K562 (cell line): ENCODE results near the gene CKAP2. TPM values are rescaled to one million over a fixed set of nuclear protein-coding genes. Genes with fewer than 3 reads are reported as not detected.

Experiments used
- EP400 ChIP-seq: fragments of 450-650 bp; IDR thresholded peaks from 2 replicates; pipeline ENCODE4 v1.6.1; 2017; ENCODE audit warnings: antibody characterized with exemption, mild to moderate bottlenecking, moderate library complexity
- GMEB1 ChIP-seq: fragments of 250-450 bp; sonication (Bioruptor Pico); IDR thresholded peaks from 2 replicates; pipeline ENCODE4 v1.4.0; 2020; ENCODE audit warnings: mild to moderate bottlenecking
- PHF8 ChIP-seq: fragments of 200-600 bp; sonication (generic); IDR thresholded peaks from 2 replicates; pipeline ENCODE4 v1.6.1; 2012; ENCODE audit warnings: mixed run types, mild to moderate bottlenecking, inconsistent platforms, low read length, moderate library complexity, borderline replicate concordance
- POLR2G ChIP-seq: fragments of 200-400 bp; formaldehyde crosslinking; IDR thresholded peaks from 2 replicates; pipeline ENCODE4 v1.6.1; 2017; ENCODE audit warnings: low read depth, mild to moderate bottlenecking, antibody characterized with exemption, low read length, moderate library complexity
- PTBP1 ChIP-seq: fragments of 200-400 bp; formaldehyde crosslinking; IDR thresholded peaks from 2 replicates; pipeline ENCODE4 v1.6.1; 2017; ENCODE audit warnings: low read depth, low read length
- STAG1 ChIP-seq: sonication (generic); formaldehyde crosslinking; IDR thresholded peaks from 2 replicates; pipeline ENCODE4 v1.5.0; 2020; ENCODE audit warnings: missing genetic modification reagents, borderline replicate concordance
- TBP ChIP-seq: optimal IDR thresholded peaks from 2 replicates; pipeline ENCODE3; 2011; ENCODE audit warnings: low read depth, low read length, improper control_type of control experiment
- TRIM24 ChIP-seq, 2 experiments: fragments of 450-650 bp; IDR thresholded peaks; 2 replicates each; pipeline ENCODE4 v1.6.1; 2016
- U2AF1 ChIP-seq: fragments of 200-400 bp; formaldehyde crosslinking; optimal IDR thresholded peaks from 2 replicates; pipeline ENCODE3; 2017; ENCODE audit warnings: mild to moderate bottlenecking, low read depth, low read length, moderate library complexity
- ZBTB9 ChIP-seq: fragments of 450-650 bp; formaldehyde crosslinking; IDR thresholded peaks from 2 replicates; pipeline ENCODE4 v1.4.0; 2020; ENCODE audit warnings: mild to moderate bottlenecking, moderate library complexity
- ZC3H4 ChIP-seq: sonication (generic); formaldehyde crosslinking; IDR thresholded peaks from 2 replicates; pipeline ENCODE4 v1.9.0; 2021; ENCODE audit warnings: missing genetic modification reagents, borderline replicate concordance
- ZFX ChIP-seq: sonication (generic); formaldehyde crosslinking; IDR thresholded peaks from 2 replicates; pipeline ENCODE4 v1.8.0; 2022; ENCODE audit warnings: mild to moderate bottlenecking, missing genetic modification reagents, moderate library complexity
- ZKSCAN1 ChIP-seq: fragments of 150-350 bp; IDR thresholded peaks from 2 replicates; pipeline ENCODE4 v1.6.1; 2016; ENCODE audit warnings: low read depth, low read length
- ZNF316 ChIP-seq: fragments of 450-650 bp; IDR thresholded peaks from 2 replicates; pipeline ENCODE4 v1.6.1; 2016
- polyA plus RNA-seq, 8 experiments: library from polyadenylated mRNA; depleted of rRNA in 4 of 8; stranded (reverse) in 5 of 8; unstranded in 3 of 8; fragments of >200 nt; fragmentation: Nextera tagmentation in 2 of 8; fragmentation: Illumina TruSeq in 1 of 8; extraction: Ambion mirVana in 2 of 8; extraction: Trizol in 1 of 8; gene quantifications; 2 replicates each; pipeline versions ENCODE4 v1.2.1 to v1.2.3, GENCODE V29; 2011 to 2014; ENCODE audit warnings: inconsistent platforms in 1 of 8, missing spikeins in 1 of 8
- total RNA-seq, 7 experiments: library from RNA; depleted of rRNA in 6 of 7; stranded (reverse); fragments of >200 nt in 6 of 7; fragmentation: Illumina TruSeq in 2 of 7; extraction: Trizol in 2 of 7; gene quantifications; 2 replicates each; pipeline versions ENCODE4 v1.2.1 to v1.2.3, GENCODE V29; 2011 to 2021; ENCODE audit warnings: low replicate concordance in 1 of 7
- TF ChIP-seq, protein P1 (sequence below): conservative IDR thresholded peaks from 2 replicates; pipeline ENCODE4 v1.6.1; 2011; ENCODE audit warnings: low read depth, mild to moderate bottlenecking, low read length; ENCODE audit not compliant: control insufficient read depth
- TF ChIP-seq, protein P2 (sequence below): sonication (generic); formaldehyde crosslinking; IDR thresholded peaks from 2 replicates; pipeline ENCODE4 v1.8.1; 2023; ENCODE audit warnings: mild to moderate bottlenecking, missing genetic modification reagents

Gene CKAP2
- total and polyA plus RNA-seq, 9 of the 15 experiments (the other 6 are each of a cell fraction or from before 2014, with no cell fraction given): 21.9 to 63.5 (median 34.8) TPM

- TF ChIP-seq, protein P1, sequence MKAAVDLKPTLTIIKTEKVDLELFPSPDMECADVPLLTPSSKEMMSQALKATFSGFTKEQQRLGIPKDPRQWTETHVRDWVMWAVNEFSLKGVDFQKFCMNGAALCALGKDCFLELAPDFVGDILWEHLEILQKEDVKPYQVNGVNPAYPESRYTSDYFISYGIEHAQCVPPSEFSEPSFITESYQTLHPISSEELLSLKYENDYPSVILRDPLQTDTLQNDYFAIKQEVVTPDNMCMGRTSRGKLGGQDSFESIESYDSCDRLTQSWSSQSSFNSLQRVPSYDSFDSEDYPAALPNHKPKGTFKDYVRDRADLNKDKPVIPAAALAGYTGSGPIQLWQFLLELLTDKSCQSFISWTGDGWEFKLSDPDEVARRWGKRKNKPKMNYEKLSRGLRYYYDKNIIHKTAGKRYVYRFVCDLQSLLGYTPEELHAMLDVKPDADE: peak; percentile 56; the same call in 1 of the 2 replicates
- peak; percentile 95 for TF ChIP-seq POLR2G
- peak; percentile 74 for TF ChIP-seq GMEB1 (CRISPR knock-in tag)
- TF ChIP-seq, protein P2, sequence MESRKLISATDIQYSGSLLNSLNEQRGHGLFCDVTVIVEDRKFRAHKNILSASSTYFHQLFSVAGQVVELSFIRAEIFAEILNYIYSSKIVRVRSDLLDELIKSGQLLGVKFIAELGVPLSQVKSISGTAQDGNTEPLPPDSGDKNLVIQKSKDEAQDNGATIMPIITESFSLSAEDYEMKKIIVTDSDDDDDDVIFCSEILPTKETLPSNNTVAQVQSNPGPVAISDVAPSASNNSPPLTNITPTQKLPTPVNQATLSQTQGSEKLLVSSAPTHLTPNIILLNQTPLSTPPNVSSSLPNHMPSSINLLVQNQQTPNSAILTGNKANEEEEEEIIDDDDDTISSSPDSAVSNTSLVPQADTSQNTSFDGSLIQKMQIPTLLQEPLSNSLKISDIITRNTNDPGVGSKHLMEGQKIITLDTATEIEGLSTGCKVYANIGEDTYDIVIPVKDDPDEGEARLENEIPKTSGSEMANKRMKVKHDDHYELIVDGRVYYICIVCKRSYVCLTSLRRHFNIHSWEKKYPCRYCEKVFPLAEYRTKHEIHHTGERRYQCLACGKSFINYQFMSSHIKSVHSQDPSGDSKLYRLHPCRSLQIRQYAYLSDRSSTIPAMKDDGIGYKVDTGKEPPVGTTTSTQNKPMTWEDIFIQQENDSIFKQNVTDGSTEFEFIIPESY (CRISPR knock-in tag): peak; percentile 79
- TF ChIP-seq TRIM24 (IDR thresholded peaks at IDR 0.05): peak in 1 of 2 experiments; percentile 40; a peak in 1 of 4 replicates
- 0 out of 2 replicates have a peak, but pooled peaks have one; percentile 37 for TF ChIP-seq PTBP1
- peak; percentile 93 for TF ChIP-seq STAG1 (CRISPR knock-in tag)
- peak; percentile 30; the same call in 1 of the 2 replicates for TF ChIP-seq ZKSCAN1
- peak; percentile 34 for TF ChIP-seq ZNF316
- peak; percentile 71; the same call in 1 of the 2 replicates for TF ChIP-seq ZBTB9
- peak; percentile 26 for TF ChIP-seq U2AF1
- TF ChIP-seq ZFX (CRISPR knock-in tag): peak; percentile 96
- TF ChIP-seq PHF8: peak; percentile 92
- peak; percentile 59 for TF ChIP-seq TBP
- TF ChIP-seq EP400: peak; percentile 67; the same call in 1 of the 2 replicates
- TF ChIP-seq ZC3H4: peak; percentile 10; the same call in 1 of the 2 replicates
Observed at GRCh38 chr13:52450012-52450792, 5.1 kb upstream of the CKAP2 start, which contains the start of gene VPS36 (continued).
